ENCODE data around the gene HDAC1. TPM values are rescaled to one million over a fixed set of nuclear protein-coding genes. Genes with fewer than 3 reads are reported as not detected.

HDAC1 gene
- polyA plus RNA-seq, 3 donors, result 73.8 to 95.0 (median 88.7) TPM

DNA sequence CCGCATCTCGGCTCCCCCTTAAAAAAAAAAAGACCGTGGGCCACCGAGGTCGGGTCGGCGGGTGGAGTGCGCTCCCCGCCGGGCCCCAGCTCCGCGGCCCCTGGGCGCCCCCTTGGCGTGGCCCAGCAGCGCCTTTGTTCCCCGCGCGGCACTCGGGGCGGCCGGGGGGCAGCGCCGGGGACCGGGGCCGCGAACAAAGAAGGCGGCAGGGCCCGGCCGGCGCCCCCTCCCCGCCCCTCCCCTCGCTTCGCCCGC, 43.6 kb downstream of the HDAC1 start:
- intact Hi-C loops (cut with micrococcal nuclease), result loop anchor here in 1 of 2 donors (2.0 to 5.0 kb wide), 5 partner anchors 37 to 398 kb away; partner anchors contain the start of genes BSDC1, HDAC1 and PTP4A2
- under 1% methylated on average over 28 of the region's 34 CpGs for WGBS (ENCODE audit: insufficient coverage)
- H3K27me3 ChIP-seq (ENCODE audit: control insufficient read depth in 2 of 2, insufficient read depth in 2 of 2, low read length in 2 of 2), result peaks cover 7 to 15% of the 10 kb centered on the region in 2 donors
- no peaks in the 10 kb centered on the region for H3K9me3 ChIP-seq (replicated peaks in 1 of 2; ENCODE audit: control insufficient read depth in 1 of 2, insufficient read depth in 1 of 2, low read length in 2 of 2)
- peaks cover 0 to 8% (median 4%) of the 10 kb centered on the region in 7 donors for H3K9me3 Mint-ChIP-seq
- H4K20me1 ChIP-seq (ENCODE audit: insufficient read depth, low read length), result peaks cover 44% of the 10 kb centered on the region
- peaks cover 53% of the 10 kb centered on the region for H3K4me1 Mint-ChIP-seq
- no peak overlapping the region for H3K27ac ChIP-seq (ENCODE audit: low read depth in 1 of 2, low read length in 2 of 2)
- no peak for TF ChIP-seq CTCF (IDR thresholded peaks at IDR 0.05)
- H3K36me3 ChIP-seq (replicated peaks in 1 of 2; ENCODE audit: control insufficient read depth in 1 of 2, insufficient read depth in 2 of 2, low read length in 2 of 2), result peaks cover 30 to 39% of the 10 kb centered on the region in 2 donors
- peaks cover 24 to 25% (median 24%) of the 10 kb centered on the region in 3 donors for H3K27me3 Mint-ChIP-seq (ENCODE audit: low read depth in 3 of 3)
- peak overlapping the region; percentile 87 for H3K9ac ChIP-seq (ENCODE audit: insufficient read depth, low read length, poor library complexity, severe bottlenecking)
- H3K4me3 ChIP-seq (replicated peaks in 1 of 3; ENCODE audit: low read depth in 2 of 3, low read length in 3 of 3), result peak overlapping the region; percentile 23 to 76 (median 70)
- peaks cover 50 to 63% of the 10 kb centered on the region in 2 donors for H3K36me3 Mint-ChIP-seq
- H3K4me2 ChIP-seq (replicated peaks; ENCODE audit: extremely low read depth, low read length, poor library complexity, severe bottlenecking), result peak overlapping the region; percentile 83
- H3K4me1 ChIP-seq (ENCODE audit: control insufficient read depth in 1 of 2, insufficient read depth in 2 of 2, low read length in 2 of 2), result peaks cover 51 to 62% of the 10 kb centered on the region in 2 donors
- peak overlapping the region; percentile 86 to 93 for H3K4me3 Mint-ChIP-seq
- no peaks in the 10 kb centered on the region for H3K79me2 ChIP-seq (ENCODE audit: insufficient read depth, low read length)
- no peak overlapping the region for H2AFZ ChIP-seq (ENCODE audit: insufficient read depth, low read depth, low read length, poor library complexity, severe bottlenecking)
- no peak overlapping the region for H3K27ac Mint-ChIP-seq
- no peak for DNase-seq

DNA sequence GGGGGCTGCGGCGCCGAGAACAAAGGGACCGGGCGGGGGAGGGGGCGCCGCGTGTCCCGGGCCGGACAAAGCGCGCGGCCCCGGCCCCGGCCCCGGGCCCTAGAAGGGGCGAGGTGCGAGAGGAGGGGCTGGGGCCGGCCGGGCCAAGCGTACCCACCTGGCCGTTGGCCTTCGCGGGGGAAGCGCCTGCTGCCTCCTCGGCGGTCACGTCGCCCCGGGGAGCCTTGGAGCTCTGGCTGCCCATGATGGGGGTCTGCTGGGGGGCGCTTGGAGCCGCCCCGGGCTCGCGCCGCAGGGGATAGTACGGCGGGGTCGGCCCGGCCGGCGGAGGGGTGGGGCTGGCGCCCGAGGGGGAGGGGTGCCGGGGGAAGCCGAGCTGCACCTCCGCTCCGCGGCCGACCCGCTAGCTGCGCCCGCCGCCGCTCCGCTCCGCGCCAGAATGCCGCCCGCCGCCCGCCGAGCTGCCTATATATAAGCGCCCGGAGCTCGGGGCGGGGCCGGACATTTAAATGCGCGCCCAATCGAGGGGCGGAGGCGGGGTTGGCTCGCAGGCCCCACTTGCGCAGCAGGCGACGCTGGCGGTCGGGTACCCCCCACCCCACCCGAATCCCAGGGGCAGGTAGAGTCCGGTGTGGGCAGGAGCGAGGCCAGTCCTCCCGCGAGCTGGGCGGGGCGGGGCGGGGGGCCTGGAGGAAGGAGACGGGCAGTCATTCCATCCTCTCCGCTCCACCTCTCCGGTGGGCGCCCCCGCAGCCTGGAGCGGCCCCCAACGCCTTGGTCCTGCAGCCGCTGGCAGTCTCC, 44.1 kb downstream of the HDAC1 start, which contains the start of gene MARCKSL1:
MARCKSL1 (minus strand) TSS at position 444 of the 801 bp plus-strand sequence; CDS start at position 244, 200 bp downstream.
- Histone ChIP-seq H3K36me3 (replicated peaks in 1 of 2; ENCODE audit: control insufficient read depth in 1 of 2, insufficient read depth in 2 of 2, low read length in 2 of 2) (peaks cover 25 to 33% of the 10 kb centered on the region in 2 donors), H3K27ac (ENCODE audit: low read depth in 1 of 2, low read length in 2 of 2) (peak within 1 kb of the TSS; percentile 94 to 100), H4K20me1 (ENCODE audit: insufficient read depth, low read length) (peaks cover 42% of the 10 kb centered on the region), H3K79me2 (ENCODE audit: insufficient read depth, low read length) (no peaks in the 10 kb centered on the region), H3K27me3 (ENCODE audit: control insufficient read depth in 2 of 2, insufficient read depth in 2 of 2, low read length in 2 of 2) (peaks cover 7 to 15% of the 10 kb centered on the region in 2 donors), H2AFZ (ENCODE audit: insufficient read depth, low read depth, low read length, poor library complexity, severe bottlenecking) (no peak within 1 kb of the TSS), H3K9ac (ENCODE audit: insufficient read depth, low read length, poor library complexity, severe bottlenecking) (peak within 1 kb of the TSS; percentile 87), H3K4me1 (ENCODE audit: control insufficient read depth in 1 of 2, insufficient read depth in 2 of 2, low read length in 2 of 2) (peaks cover 51 to 66% of the 10 kb centered on the region in 2 donors), H3K4me3 (replicated peaks in 1 of 3; ENCODE audit: low read depth in 2 of 3, low read length in 3 of 3) (peak within 1 kb of the TSS; percentile 23 to 76 (median 70)), H3K9me3 (replicated peaks in 1 of 2; ENCODE audit: control insufficient read depth in 1 of 2, insufficient read depth in 1 of 2, low read length in 2 of 2) (no peaks in the 10 kb centered on the region), H3K4me2 (replicated peaks; ENCODE audit: extremely low read depth, low read length, poor library complexity, severe bottlenecking) (peak within 1 kb of the TSS; percentile 83)
- Mint-ChIP-seq H3K36me3 (peaks cover 45 to 58% of the 10 kb centered on the region in 2 donors), H3K27ac (peak within 1 kb of the TSS; percentile 95 to 99 (median 99)), H3K9me3 (peaks cover 0 to 8% (median 4%) of the 10 kb centered on the region in 7 donors), H3K4me1 (peaks cover 54% of the 10 kb centered on the region), H3K4me3 (peak within 1 kb of the TSS; percentile 86 to 93), H3K27me3 (ENCODE audit: low read depth in 3 of 3) (peaks cover 24 to 27% (median 24%) of the 10 kb centered on the region in 3 donors)
- no peak for TF ChIP-seq CTCF (IDR thresholded peaks at IDR 0.05)
- peak; percentile 63 to 70 (median 64) for DNase-seq
- intact Hi-C loops (cut with micrococcal nuclease), result loop anchor here (2.0 to 5.0 kb wide), 6 partner anchors 15 to 399 kb away; partner anchors contain the start of genes BSDC1 (in 1 of the 2), HDAC1 (in 1 of the 2) and PTP4A2 (in 1 of the 2)
- WGBS (ENCODE audit: insufficient coverage), result under 1% methylated on average over 86 of the region's 95 CpGs

Data from CD14-positive monocyte (primary cell).